ENCODE results near the gene PURB. TPM values are rescaled to one million over a fixed set of nuclear protein-coding genes. Genes with fewer than 3 reads are reported as not detected.

PURB gene
- total RNA-seq, 4 donors from 2014 or later, result 20.0 to 28.5 (median 26.8) TPM

- intact Hi-C loops (cut with DNase I; ENCODE audit: low total_unique reads), result no loop called here
- WGBS, 2 donors, result 92 to 93% methylated on average over 4 of the region's 4 CpGs
- H3K4me3 ChIP-seq (ENCODE audit: low read depth, poor library complexity, severe bottlenecking), result no peak overlapping the region
- peak in 1 of 2 donors; percentile 2 for DNase-seq (ENCODE audit: low spot score in 2 of 2)
- no peak for TF ChIP-seq CTCF (IDR thresholded peaks at IDR 0.05)
- TF ChIP-seq POLR2A (IDR thresholded peaks at IDR 0.05), result no peak
Measured at GRCh38 chr7:44898039-44898438, 12.7 kb upstream of the PURB start.

GRCh38 chr7:44897309-44897708 is 12.0 kb upstream of the PURB start:
- WGBS, 2 donors, result 61 to 71% methylated on average over 1 of the region's 1 CpG
- H3K4me3 ChIP-seq (ENCODE audit: low read depth, poor library complexity, severe bottlenecking), result no peak overlapping the region
- DNase-seq (ENCODE audit: low spot score in 2 of 2), result no peak
- intact Hi-C loops (cut with DNase I; ENCODE audit: low total_unique reads), result no loop called here
- TF ChIP-seq POLR2A (IDR thresholded peaks at IDR 0.05) (no peak), CTCF (IDR thresholded peaks at IDR 0.05) (no peak)

GRCh38 chr7:44894888-44895580 is 9.7 kb upstream of the PURB start:
- WGBS, 2 donors, result 84 to 90% methylated on average over 4 of the region's 4 CpGs
- DNase-seq (ENCODE audit: low spot score in 2 of 2), result peak in 1 of 2 donors; percentile 46
- intact Hi-C loops (cut with DNase I; ENCODE audit: low total_unique reads), result no loop called here
- no peak for TF ChIP-seq POLR2A (IDR thresholded peaks at IDR 0.05)
- TF ChIP-seq CTCF (IDR thresholded peaks at IDR 0.05), result no peak
- H3K4me3 ChIP-seq (ENCODE audit: low read depth, poor library complexity, severe bottlenecking), result no peak overlapping the region

GRCh38 chr7:44893710-44894234 is 8.4 kb upstream of the PURB start:
- 42 to 50% methylated on average over 8 of the region's 8 CpGs for WGBS, 2 donors
- peak in 1 of 2 donors; percentile 28 for DNase-seq (ENCODE audit: low spot score in 2 of 2)
- H3K4me3 ChIP-seq (ENCODE audit: low read depth, poor library complexity, severe bottlenecking), result no peak overlapping the region
- TF ChIP-seq POLR2A (IDR thresholded peaks at IDR 0.05) (no peak), CTCF (IDR thresholded peaks at IDR 0.05) (no peak)
- intact Hi-C loops (cut with DNase I; ENCODE audit: low total_unique reads), result no loop called here

- WGBS, 2 donors, result 94 to 100% methylated on average over 1 of the region's 1 CpG
- DNase-seq (ENCODE audit: low spot score in 2 of 2), result peak in 1 of 2 donors; percentile 68
Measured at GRCh38 chr7:44891791-44892190, 6.5 kb upstream of the PURB start.

More at GRCh38 chr7:44891791-44892190, 6.5 kb upstream of the PURB start:
- intact Hi-C loops (cut with DNase I; ENCODE audit: low total_unique reads), result no loop called here
- TF ChIP-seq POLR2A (IDR thresholded peaks at IDR 0.05) (no peak), CTCF (IDR thresholded peaks at IDR 0.05) (no peak)
- no peak overlapping the region for H3K4me3 ChIP-seq (ENCODE audit: low read depth, poor library complexity, severe bottlenecking)
